HG02623 (cell line): ENCODE measurements around the gene UTP3.
"Not testable (repeated sequence)": the region's sequence is repeated elsewhere in the genome, so short reads cannot be mapped to it uniquely, and the experiment has no call there.

Source experiments
- ATAC-seq: cut with Tn5 transposase; IDR thresholded peaks from one replicate; pipeline ENCODE4 v1.9.1; 2021; ENCODE audit warnings: moderate library complexity; ENCODE audit not compliant: unreplicated experiment

The UTP3 gene

GRCh38 chr4:70687821-70688794 lies at the start of gene UTP3:
Gene UTP3, plus strand, starts transcription at chr4:70688532. Its CDS starts 146 bp downstream, at chr4:70688678.
- peak; percentile 88 for ATAC-seq

DNA sequence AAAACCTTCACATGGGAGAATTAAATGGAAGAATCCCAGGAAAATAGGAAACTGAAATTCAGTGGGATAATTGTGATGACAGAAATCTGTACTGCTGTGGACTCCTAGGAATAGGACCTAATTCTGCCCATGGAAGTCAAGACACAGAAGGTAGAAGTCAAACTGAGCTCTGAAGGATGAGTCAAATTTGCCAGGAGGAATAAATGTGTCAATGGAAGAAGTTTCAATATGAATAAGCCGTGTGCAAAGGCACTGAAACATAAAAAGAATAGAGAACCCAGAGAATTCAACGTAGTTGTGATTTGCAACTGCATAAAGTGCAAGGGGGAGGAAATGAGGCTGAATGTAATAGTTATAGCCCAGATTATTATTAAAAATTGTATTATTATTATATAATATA lies 48.1 kb upstream of the UTP3 start:
- no peak for ATAC-seq

- ATAC-seq = not testable (repeated sequence)
Observed at GRCh38 chr4:70650741-70651140, 37.6 kb upstream of the UTP3 start.

DNA sequence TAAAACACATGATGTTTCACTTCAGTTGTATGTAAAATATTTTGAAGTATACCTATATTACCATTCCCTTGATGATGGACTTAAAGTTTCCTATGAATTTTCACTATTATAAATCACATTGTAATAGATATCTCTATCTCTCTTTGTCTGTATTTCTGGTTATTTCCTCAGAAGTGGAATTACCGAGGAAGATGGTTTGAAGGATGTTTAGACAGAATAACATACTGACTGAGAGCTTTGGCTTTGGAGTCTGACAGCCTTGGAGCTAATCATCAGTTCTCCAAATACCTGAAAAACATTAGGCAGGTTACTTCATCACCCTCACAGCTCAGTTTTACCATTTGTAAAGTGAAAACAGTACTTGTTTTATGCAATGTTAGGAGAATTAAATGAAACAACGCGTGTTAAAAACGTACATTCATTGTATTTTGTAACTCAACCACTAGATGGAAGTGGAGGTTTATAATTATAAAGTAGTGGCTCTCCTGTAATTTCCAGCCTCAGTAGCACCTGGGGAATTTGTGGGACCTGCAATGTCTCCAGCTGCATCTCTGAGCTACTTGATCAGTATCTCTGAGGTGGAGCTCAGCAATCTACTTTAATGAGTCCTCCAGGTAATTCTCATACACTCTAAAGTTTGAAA lies 36.3 kb upstream of the UTP3 start:
- no peak for ATAC-seq

- no peak for ATAC-seq
Observed at GRCh38 chr4:70654605-70655011, 33.7 kb upstream of the UTP3 start.

DNA sequence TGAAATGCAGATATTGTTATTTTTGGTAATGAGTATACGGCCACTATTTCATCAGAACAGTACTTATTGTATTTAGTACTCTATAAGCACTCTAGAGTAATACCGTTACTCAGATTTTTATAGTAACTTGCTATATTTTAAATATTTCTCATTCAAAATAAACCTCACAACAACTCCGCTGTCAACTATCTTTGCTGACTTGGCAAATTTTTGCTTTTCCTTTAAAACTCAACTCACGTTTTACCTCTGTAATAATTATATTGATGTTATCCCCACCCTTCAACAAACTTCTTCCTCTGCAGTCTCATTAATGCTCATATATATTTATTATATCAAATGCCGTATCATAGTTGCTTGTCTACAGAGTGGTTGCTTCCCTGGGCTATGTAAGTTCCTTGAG lies 31.0 kb upstream of the UTP3 start:
- no peak for ATAC-seq

- ATAC-seq = no peak
Observed at GRCh38 chr4:70658418-70658817, 29.9 kb upstream of the UTP3 start.

DNA sequence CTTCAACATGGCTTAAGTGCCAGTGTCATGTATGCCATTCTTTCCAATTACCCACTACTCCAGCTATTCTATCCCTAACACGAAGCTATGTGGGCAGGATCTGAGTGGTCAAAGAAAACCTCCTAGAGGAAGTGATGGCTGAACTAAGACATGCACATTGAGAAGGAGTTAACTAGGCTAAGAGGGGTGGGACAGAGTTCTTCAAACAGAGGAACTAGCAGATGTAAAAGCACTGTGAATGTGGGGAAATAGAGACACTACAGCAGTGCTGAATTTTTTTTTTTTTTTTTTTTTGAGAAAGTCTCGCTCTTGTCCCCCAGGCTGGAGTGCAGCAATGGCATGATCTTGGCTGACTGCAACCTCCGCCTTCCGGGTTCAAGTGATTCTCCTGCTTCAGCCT lies 28.2 kb upstream of the UTP3 start:
- no peak for ATAC-seq

DNA sequence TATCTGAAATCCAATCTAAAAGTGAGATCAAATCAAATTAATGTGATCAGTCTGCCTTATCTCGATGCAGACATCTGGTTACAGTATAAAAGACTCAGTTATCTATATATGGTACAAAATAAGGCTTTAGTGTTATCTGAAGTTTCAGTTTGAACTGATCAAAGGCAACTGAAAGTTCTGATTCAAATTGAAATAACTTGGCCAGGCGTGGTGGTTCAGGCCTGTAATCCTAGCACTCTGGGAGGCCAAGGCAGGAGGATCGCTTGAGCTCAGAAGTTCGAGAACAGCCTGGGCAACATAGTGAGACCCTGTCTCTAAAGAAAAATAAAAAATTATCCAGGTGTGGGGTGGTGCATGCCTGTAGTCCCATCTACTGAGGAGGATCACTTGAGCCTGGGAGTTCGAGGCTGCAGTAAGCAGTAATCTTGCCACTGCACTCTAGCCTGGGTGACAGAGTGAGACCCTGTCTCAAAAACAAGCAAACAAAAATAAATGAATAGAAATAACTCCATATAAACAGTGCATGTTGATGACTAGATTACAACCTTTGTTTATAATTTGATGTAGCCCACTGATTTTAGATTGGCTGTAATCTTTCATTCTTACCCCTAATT lies 26.9 kb upstream of the UTP3 start:
- peak; percentile 73 for ATAC-seq

- ATAC-seq = no peak
Observed at GRCh38 chr4:70666369-70666768, 22.0 kb upstream of the UTP3 start, which contains the start of gene JCHAIN. Gene JCHAIN, minus strand, starts transcription at chr4:70666508. Its CDS starts 18 bp downstream, at chr4:70666490.

- ATAC-seq = no peak
Observed at GRCh38 chr4:70667740-70668535, 20.4 kb upstream of the UTP3 start.

DNA sequence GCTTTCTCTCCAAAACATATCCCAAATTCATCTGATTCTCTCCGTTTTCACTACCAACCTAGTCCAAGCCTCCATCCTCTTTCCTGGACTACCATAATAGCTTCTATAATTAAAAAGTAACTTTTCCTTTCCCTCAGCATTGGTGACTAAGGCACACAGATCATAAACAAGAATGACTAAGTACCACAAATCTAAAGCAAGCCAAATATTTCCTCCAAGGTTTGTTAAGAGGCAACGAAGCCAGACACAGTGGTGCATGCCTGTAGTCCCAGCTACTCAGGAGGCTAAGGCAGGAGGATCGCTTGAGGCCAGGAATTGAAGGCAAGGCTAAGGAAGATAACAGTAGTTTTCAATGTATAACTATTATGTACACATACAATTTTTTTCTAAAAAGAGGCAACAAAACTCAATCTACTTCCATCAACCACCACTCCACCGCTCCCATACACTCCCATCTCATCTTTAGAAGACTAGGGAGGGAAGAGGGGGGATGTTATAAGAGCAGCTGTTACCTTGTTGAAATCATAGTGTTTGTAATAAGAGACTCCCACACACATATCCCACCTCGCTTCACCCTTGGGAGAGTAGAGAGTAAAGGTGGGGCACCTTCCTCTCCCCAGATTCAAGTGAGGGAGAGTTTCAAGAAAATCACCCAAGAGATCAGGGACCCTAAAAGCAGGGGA lies 17.9 kb upstream of the UTP3 start:
- ATAC-seq = no peak

DNA sequence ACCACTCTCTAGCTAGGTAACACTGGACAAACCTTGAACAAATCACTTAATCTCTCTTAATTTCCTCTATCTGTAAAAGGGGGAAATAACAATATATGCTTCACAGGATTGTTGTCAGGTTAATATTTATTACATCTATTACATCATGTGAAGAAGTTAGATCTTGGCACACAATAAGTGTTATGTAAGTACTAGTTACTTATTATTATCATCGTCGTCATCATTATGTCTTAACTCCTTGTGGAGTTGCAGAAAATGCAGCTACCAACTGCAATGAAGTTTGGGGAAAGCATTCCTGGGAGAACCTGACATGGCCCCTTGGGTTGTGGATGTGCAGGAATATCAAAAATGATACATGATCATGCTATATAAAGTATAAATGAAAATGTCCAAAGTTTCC lies 17.2 kb upstream of the UTP3 start:
- ATAC-seq = no peak

DNA sequence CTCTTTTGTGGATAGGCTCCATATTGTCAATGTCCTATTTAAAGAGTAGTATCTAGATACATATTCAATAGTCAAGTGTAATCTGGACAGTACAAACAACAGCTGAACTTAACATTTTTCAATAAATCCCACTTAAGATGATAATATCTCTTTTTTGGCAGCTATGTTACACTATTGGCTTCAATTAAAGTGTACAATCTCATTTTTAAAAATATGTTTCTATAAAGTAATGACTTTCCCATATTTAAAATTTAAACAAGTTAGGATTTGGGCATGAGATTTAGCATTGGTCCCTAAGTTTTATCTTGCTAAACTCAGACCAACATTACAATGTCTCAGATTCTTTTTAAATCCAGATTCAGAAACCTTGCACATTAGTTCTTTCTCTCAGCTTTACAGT lies 14.1 kb upstream of the UTP3 start:
- no peak for ATAC-seq

DNA sequence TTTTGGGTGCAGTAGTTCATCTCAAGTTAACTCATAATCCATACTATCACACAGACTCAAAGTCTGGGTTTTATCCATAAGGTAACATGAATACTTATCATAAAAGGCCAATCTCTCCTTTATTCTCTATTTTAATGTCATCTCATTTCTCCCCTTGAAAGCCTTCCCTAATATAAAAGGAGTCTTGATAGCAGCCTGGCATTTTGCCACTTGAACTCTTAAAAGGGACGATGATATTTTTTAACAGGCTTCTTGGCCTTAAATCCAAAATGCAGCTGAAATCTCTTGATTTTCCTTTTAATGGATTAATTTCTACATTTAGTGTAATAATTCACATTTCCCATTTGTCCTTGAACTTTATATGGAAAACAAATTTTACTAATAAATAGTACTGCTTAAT lies 13.6 kb upstream of the UTP3 start:
- ATAC-seq = no peak

GRCh38 chr4:70676554-70677090 lies 11.7 kb upstream of the UTP3 start:
- no peak for ATAC-seq

DNA sequence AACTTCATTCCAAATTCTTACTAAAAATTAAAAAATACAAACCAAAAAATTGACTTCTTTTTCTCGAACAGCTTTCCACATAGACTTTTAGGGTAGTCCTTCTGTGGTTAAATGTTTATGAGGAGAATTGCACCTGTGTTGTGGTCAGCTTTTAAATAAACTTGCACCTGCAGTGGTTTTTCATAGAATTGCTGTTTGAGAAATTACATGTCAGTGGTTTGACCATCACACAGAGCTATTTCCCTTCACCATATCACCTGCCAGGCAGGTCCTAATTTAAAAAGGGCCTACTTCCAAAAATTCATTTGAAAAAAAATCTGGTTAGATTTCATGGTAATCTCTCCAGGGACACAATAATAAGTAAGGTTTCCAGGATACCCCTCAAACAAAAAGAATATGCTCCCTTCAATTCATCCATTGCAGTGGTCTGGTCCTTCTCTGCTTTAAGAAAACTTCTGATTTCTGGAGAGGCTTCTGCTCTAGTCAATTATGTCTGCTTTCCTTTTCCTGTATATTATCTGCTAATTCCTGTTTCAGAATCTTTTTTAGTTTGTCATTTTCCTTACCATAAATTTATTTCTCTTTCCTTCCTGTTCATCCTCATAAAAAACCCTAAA lies 9.8 kb upstream of the UTP3 start:
- peak; percentile 77 for ATAC-seq

DNA sequence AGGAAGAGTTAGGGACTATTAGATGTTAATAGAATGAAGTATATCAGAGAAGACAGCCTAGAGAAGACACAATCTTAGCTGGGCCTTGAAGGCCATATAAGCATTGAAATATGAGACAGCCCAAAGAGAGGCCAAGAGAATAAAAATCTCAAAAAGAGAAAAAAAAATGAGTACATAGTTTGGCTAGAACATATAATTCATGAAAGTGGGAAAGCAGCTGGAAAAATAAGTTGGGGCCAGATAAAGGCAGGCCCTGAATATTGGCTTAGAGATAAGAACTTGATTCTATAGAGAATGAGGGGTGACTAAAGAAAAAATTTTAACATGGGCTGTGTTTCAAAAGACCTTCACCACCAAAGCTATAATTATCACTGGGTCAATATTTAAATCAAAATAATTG lies 7.4 kb upstream of the UTP3 start:
- ATAC-seq = no peak

DNA sequence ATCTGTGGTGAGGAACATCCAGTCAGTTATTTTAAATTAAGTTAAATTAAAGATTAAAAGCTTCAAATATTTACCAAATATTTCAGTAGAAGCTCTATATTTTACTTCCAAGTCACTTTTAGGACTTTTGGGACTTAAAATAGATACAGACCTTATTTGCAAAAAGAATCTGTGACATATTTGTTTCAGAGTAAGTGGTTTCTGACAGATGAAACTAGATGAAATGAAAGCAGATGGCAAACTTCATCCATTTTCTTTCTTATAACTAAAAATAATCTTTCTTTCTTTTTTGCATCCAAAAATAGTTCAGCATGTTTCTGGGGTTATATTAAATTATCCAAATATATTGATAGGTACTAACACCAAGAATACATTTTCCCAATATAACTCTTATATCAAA lies 6.6 kb upstream of the UTP3 start:
- peak; percentile 29 for ATAC-seq

- ATAC-seq = not testable (repeated sequence)
Observed at GRCh38 chr4:70682142-70682541, 6.2 kb upstream of the UTP3 start.
